ENCODE data around the gene KCTD16.

KCTD16 gene

DNA sequence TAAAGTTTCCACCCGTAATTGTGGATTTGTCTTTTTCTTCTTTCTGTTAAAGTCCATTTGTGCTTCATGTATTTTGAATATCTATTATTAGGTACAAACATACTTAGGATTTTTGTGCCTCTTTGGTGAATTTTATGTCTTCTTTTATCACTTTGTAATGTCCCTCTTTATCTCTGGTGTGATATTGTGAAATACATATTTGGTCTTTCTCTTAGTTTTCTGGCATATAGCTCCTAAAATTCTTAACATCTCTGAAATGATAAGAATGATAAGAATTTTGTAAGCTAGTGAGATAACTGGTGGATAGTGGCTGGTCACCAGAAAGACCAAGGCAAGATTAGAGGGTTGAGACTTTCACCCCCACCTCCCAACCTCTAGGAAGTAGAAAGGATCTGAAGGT, 111.1 kb downstream of the KCTD16 start:
- no peaks in the 10 kb centered on the region for H3K4me1 Mint-ChIP-seq
- H3K36me3 Mint-ChIP-seq: no peaks in the 10 kb centered on the region
- H3K9me3 Mint-ChIP-seq: no peaks in the 10 kb centered on the region
- H3K4me3 Mint-ChIP-seq: no peak overlapping the region
- peaks cover 13% of the 10 kb centered on the region for H3K27me3 Mint-ChIP-seq
- no peak overlapping the region for H3K27ac Mint-ChIP-seq

DNA sequence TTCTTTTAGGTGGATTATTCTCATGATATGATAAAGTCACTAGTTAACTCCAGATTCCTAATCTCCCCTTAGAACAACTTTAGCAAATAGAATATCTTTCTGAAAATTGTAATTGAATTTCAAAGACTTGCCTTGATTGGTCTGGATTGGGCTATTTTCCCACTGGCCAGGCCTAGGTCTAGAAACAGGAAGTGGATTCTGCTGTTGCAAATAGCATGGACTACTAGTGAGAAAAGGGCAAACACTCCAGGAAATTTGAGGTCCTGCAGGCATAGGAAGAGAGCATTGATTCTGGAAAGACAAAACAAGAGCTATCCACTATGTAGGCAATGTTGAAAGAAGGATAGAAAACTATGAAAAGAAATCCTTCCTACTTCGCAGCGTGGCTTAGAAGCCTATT, 113.4 kb downstream of the KCTD16 start:
- Mint-ChIP-seq H3K36me3 (no peaks in the 10 kb centered on the region), H3K27me3 (peaks cover 13% of the 10 kb centered on the region), H3K9me3 (no peaks in the 10 kb centered on the region), H3K4me3 (no peak overlapping the region), H3K4me1 (no peaks in the 10 kb centered on the region), H3K27ac (no peak overlapping the region)

DNA sequence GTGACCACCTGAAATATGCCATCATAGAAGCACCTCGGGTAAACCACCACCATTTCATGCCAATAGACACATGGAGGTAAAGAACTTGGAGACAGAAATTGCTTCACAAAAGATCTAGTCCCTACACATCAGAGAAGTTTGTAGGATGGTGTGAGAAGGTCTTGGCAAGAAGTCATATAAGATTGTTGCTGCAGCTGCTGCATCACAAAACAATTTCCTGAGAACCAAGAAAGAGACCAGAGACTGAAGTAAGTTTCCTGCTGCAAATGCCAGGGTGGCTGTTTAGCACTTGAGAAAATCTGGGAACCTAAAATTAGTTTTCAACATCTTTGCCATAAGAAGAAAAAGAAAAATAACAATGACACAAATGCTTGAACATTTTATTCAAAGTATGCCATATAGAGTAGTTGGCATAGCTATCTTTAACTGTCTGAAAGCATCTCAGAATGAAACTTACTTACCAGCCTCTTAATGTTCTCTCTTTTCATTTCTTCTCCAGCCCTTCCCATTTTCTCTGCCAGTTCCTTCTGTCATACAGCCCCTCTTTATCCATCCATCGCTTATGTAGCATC, 114.3 kb downstream of the KCTD16 start:
- no peaks in the 10 kb centered on the region for H3K36me3 Mint-ChIP-seq
- H3K9me3 Mint-ChIP-seq: no peaks in the 10 kb centered on the region
- H3K4me3 Mint-ChIP-seq: no peak overlapping the region
- H3K27me3 Mint-ChIP-seq: peaks cover 11% of the 10 kb centered on the region
- no peak overlapping the region for H3K27ac Mint-ChIP-seq
- H3K4me1 Mint-ChIP-seq: no peaks in the 10 kb centered on the region

DNA sequence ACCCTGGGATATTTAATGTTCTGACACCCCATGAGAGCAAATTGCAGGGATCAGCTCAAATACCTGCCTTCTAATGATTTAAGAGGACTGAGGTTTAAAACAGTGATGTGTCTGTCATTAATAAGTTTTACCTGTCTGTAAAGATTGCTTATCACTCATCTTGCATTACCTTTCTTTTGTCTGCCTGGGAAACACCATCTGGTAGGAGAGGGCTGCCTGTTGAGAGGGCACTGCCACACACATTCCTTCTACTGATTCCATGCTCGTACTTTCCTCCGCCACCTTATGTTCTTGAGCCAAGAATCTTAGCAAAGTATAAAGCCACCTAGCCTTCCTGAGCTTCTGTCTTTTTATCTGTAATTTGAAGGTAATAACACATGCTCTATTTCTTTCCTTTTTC, 118.6 kb downstream of the KCTD16 start:
- H3K27me3 Mint-ChIP-seq: peaks cover 8% of the 10 kb centered on the region
- no peak overlapping the region for H3K27ac Mint-ChIP-seq
- no peaks in the 10 kb centered on the region for H3K4me1 Mint-ChIP-seq
- H3K4me3 Mint-ChIP-seq: no peak overlapping the region
- H3K9me3 Mint-ChIP-seq: no peaks in the 10 kb centered on the region
- no peaks in the 10 kb centered on the region for H3K36me3 Mint-ChIP-seq

DNA sequence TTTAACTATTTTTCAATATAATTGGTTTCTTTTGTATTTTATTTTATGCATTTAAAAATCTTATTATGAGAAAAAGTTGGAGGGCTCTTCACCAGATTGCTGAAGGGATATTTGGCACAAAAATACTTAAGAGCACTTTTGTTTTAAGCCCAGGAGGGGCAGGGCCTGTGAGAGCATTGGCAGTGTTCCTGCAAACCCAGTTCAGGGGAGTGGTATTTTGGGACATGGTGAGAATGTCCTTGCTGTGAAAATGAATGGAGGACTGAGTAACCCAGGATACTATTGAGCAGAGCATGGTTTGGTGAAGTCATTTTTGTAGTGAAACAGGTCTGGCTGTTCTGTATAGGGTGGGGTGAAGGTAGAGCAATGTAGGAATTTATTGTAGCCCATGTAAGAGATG, 121.4 kb downstream of the KCTD16 start:
- peaks cover 7% of the 10 kb centered on the region for H3K27me3 Mint-ChIP-seq

DNA sequence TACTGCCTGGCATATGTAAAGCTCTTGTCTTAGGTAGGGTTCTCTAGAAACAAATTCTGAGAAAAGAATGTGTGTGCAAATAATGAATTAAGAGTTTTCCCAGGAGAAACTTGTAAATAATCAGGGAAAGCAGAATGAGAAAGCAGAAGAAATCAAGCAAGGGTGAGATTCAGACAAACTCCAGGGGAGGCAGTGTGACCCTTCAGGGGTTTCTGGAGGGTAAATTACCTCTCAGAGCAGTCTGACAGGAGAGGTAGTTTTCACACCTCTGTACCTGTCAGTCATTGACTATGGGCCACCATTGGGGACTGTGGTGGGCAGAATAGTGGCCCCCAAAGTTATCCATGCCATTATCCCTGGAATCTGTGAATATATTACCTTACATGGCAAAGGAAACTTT, 124.6 kb downstream of the KCTD16 start:
- H3K4me1 Mint-ChIP-seq: no peaks in the 10 kb centered on the region
- no peaks in the 10 kb centered on the region for H3K36me3 Mint-ChIP-seq
- H3K9me3 Mint-ChIP-seq: no peaks in the 10 kb centered on the region
- no peak overlapping the region for H3K4me3 Mint-ChIP-seq
- peaks cover 7% of the 10 kb centered on the region for H3K27me3 Mint-ChIP-seq
- no peak overlapping the region for H3K27ac Mint-ChIP-seq

More for the DNA sequence above, 121.4 kb downstream of the KCTD16 start:
- H3K9me3 Mint-ChIP-seq: no peaks in the 10 kb centered on the region
- H3K4me3 Mint-ChIP-seq: no peak overlapping the region
- no peak overlapping the region for H3K27ac Mint-ChIP-seq
- no peaks in the 10 kb centered on the region for H3K4me1 Mint-ChIP-seq
- no peaks in the 10 kb centered on the region for H3K36me3 Mint-ChIP-seq

DNA sequence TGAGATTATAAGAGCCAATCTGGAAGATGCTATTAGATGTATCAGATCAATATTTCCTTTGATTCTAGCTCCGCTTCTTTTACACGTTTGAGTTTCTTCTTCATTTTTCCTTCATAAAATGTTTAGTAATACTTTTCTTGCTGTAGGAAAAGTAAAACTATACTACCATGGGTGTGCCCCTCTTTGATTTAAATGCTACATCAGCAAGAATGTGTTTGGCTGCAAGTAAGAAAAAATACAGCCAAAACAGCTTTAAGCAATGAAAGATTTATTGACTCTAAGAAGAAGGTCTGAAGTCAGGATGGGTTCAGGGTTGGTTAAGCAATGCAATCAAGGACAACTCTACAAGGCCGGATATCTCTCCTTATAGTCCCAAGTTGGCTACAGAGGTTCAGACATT, 126.4 kb downstream of the KCTD16 start:
- no peaks in the 10 kb centered on the region for H3K9me3 Mint-ChIP-seq
- H3K4me3 Mint-ChIP-seq: no peak overlapping the region
- H3K27me3 Mint-ChIP-seq: peaks cover 7% of the 10 kb centered on the region
- no peaks in the 10 kb centered on the region for H3K36me3 Mint-ChIP-seq
- no peak overlapping the region for H3K27ac Mint-ChIP-seq
- no peaks in the 10 kb centered on the region for H3K4me1 Mint-ChIP-seq

DNA sequence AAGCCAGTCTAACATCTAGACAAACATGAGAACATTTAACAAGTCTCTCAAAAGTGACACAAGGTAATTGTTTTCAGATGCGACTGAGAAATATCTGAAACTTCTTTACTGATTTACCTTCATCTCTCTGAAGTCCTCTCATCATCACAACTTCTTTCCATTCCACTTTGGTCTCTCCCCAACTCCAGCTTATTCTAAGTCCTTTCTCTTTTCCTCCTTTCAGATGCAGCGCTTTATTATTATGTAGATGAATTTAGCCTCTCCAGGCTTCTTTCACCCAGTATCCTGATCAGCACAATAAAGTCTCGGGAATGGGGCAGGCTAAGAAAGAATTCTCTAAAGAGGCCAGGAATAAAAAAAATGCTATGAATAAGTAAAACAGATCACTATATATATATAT, 128.0 kb downstream of the KCTD16 start:
- H3K4me3 Mint-ChIP-seq: no peak overlapping the region
- no peaks in the 10 kb centered on the region for H3K4me1 Mint-ChIP-seq
- H3K27me3 Mint-ChIP-seq: peaks cover 1% of the 10 kb centered on the region

DNA sequence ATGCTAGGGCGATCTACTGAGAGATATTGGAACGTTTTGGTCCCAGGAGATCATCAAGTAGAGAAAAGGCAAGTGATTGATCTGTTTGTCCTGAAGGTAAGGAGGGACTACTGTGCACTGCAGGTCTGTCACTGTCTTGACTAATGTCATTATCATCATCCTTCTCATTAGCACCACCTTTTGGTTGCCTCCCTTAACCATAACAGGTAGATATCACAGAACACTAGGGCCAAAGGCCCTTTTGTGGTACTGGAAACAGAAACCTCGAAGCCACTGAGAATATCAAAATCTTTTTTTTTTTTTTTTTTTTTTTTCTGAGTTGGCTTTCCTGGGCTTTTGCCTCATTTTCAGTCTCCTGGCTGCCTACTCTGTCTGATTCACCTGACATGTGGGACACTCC, 134.0 kb downstream of the KCTD16 start:
- peaks cover 6% of the 10 kb centered on the region for H3K27me3 Mint-ChIP-seq
- no peaks in the 10 kb centered on the region for H3K4me1 Mint-ChIP-seq
- H3K4me3 Mint-ChIP-seq: no peak overlapping the region
- no peaks in the 10 kb centered on the region for H3K9me3 Mint-ChIP-seq
- no peak overlapping the region for H3K27ac Mint-ChIP-seq
- H3K36me3 Mint-ChIP-seq: no peaks in the 10 kb centered on the region

More for the DNA sequence above, 128.0 kb downstream of the KCTD16 start:
- no peaks in the 10 kb centered on the region for H3K9me3 Mint-ChIP-seq
- H3K36me3 Mint-ChIP-seq: no peaks in the 10 kb centered on the region
- no peak overlapping the region for H3K27ac Mint-ChIP-seq

DNA sequence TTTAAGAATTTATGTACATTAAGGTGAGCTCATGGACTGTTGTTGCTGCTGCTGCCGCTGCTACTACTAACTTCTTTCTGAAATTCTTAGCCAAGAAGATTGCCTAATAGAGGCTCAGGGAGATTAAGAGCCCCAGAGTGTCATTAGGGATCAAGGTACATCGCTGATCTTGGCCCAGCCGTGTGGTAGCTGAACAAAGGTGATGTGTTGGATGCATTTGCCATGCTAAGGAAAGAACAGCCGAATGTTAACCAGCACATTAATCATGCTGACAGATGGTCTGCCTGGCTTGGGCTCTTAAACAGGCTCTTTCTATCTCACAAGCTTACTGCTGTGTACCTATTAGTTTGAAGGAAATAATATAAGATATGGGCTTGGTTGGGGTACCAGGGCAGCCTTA, 137.1 kb downstream of the KCTD16 start:
- H3K27me3 Mint-ChIP-seq: peaks cover 7% of the 10 kb centered on the region
- H3K27ac Mint-ChIP-seq: no peak overlapping the region
- no peaks in the 10 kb centered on the region for H3K36me3 Mint-ChIP-seq
- no peak overlapping the region for H3K4me3 Mint-ChIP-seq
- H3K9me3 Mint-ChIP-seq: no peaks in the 10 kb centered on the region
- no peaks in the 10 kb centered on the region for H3K4me1 Mint-ChIP-seq

DNA sequence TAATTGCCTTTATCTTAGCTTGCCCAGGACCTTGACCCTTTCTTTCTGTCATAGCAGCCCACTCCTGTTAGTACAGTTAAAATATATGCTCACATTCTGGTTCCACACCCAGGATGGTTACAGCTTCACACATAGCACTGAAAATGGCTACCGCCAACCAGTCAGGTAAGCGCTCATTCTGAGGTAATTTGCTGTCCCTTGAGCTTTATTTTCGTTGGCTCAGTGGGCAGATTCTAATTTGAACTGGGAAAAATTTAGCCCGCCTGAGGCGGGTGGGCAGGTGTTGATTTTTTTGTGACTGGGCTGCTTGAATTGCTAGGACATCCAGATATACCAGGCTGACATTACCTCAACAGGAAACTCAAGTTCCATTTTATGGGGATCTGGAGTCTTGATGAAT, 137.5 kb downstream of the KCTD16 start:
- no peaks in the 10 kb centered on the region for H3K9me3 Mint-ChIP-seq
- H3K27me3 Mint-ChIP-seq: peaks cover 7% of the 10 kb centered on the region
- no peak overlapping the region for H3K27ac Mint-ChIP-seq
- H3K4me3 Mint-ChIP-seq: no peak overlapping the region
- no peaks in the 10 kb centered on the region for H3K4me1 Mint-ChIP-seq
- no peaks in the 10 kb centered on the region for H3K36me3 Mint-ChIP-seq

DNA sequence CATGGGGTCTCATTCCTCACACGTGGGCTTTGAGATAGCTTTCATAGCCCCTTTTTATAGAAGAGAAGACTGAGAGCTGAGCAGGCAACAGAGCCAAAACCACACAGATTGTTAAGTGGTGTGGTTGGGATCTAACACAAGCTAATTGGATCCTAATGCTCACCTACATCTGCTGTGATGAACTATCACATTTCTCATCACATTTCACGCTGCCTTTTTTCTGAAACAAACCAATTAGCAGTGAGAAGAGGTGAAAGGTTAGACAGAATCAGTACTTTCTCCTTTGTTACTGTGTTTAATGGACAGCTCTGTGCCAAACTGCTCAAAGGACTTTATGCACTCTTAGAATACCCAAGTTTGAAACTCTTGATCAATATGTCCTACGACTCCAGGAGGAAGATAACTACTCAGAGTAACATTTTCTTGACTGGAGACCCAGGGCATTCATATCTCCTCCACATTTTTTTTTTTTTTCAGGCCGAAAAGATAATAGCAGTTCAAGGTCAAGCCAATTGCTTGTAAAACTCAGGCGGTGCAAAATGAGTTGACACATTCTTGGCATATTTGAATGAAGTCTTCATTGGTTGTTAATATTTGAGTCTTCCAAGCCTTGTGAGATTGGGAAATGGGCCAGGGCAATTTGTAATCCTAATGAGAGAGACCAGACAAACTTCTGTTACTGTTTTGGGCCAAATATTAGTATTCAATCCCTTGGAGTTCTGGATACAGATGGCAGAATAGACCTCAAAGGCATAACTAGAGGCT, 138.4 kb downstream of the KCTD16 start:
- Mint-ChIP-seq H3K9me3 (no peaks in the 10 kb centered on the region), H3K27ac (no peak overlapping the region), H3K4me1 (no peaks in the 10 kb centered on the region), H3K36me3 (no peaks in the 10 kb centered on the region), H3K27me3 (peaks cover 7% of the 10 kb centered on the region), H3K4me3 (no peak overlapping the region)

DNA sequence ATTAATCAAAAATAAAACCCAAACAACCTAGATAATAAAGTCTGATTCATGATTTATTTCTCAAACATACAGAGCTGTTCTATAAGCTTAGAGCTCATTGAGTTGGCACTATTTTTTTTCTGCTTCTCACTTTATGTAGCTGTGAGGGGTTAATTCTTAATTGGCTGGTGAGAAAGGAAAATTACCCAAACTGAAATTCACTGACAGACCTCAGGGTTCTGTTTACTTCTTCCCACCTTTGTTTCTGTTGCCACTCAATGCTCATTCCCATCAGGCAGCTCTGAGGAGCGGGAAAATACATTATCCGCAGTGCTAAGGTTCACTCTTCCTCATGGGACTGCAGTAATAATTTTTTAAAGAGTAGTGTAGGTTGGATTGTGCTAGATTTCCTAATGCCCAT, 139.9 kb downstream of the KCTD16 start:
- H3K4me1 Mint-ChIP-seq: no peaks in the 10 kb centered on the region
- H3K9me3 Mint-ChIP-seq: no peaks in the 10 kb centered on the region
- no peak overlapping the region for H3K4me3 Mint-ChIP-seq
- H3K27me3 Mint-ChIP-seq: peaks cover 5% of the 10 kb centered on the region
- no peak overlapping the region for H3K27ac Mint-ChIP-seq
- H3K36me3 Mint-ChIP-seq: no peaks in the 10 kb centered on the region

DNA sequence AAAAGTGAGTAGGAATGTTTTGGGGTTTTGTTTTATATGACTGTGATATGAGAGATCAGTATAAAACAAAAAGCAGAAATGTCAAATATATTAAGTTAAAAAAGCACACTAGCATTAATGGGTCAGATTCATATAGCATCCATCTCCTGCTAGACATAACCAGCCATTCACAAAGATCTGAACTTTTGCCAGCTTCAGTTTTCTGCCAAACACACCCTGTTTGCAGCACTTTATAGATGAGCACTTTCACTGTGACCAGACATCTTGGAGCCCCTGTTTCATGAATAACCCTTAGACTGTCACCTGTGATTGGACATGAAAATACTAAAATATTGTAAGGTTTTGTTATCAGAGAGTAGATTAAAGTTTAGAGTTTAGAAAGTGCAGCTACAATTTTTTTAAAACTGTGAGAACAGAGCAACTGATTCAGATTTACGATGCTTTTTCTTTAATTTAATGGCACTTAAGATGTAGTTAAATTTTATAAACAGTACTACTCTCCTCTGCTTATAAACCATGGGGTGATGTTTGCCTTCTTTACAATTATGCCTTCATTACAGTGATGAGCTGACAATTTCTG, 142.6 kb downstream of the KCTD16 start:
- no peaks in the 10 kb centered on the region for H3K36me3 Mint-ChIP-seq
- no peak overlapping the region for H3K4me3 Mint-ChIP-seq
- H3K27ac Mint-ChIP-seq: no peak overlapping the region
- H3K27me3 Mint-ChIP-seq: peaks cover 1% of the 10 kb centered on the region
- no peaks in the 10 kb centered on the region for H3K4me1 Mint-ChIP-seq
- no peaks in the 10 kb centered on the region for H3K9me3 Mint-ChIP-seq

DNA sequence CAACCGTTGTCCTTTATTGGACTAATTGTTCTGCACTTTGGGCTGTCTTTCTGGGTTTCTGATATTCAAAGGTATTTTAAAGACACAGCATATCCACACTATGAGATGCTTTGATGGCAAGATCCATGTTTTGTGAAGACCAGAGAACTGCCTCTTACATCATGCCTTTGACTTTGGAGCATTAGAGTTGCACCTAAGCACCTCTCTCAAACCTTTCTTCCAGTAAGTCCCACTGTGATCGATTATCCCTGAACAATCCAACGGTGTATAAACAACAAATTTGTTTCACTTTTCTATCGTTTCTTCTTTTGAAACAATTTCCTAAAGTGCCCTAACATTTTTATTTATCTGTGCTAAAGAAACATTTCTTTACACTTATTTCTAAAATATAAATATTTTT, 144.4 kb downstream of the KCTD16 start:
- H3K9me3 Mint-ChIP-seq: no peaks in the 10 kb centered on the region
- no peak overlapping the region for H3K27ac Mint-ChIP-seq
- no peaks in the 10 kb centered on the region for H3K36me3 Mint-ChIP-seq

DNA sequence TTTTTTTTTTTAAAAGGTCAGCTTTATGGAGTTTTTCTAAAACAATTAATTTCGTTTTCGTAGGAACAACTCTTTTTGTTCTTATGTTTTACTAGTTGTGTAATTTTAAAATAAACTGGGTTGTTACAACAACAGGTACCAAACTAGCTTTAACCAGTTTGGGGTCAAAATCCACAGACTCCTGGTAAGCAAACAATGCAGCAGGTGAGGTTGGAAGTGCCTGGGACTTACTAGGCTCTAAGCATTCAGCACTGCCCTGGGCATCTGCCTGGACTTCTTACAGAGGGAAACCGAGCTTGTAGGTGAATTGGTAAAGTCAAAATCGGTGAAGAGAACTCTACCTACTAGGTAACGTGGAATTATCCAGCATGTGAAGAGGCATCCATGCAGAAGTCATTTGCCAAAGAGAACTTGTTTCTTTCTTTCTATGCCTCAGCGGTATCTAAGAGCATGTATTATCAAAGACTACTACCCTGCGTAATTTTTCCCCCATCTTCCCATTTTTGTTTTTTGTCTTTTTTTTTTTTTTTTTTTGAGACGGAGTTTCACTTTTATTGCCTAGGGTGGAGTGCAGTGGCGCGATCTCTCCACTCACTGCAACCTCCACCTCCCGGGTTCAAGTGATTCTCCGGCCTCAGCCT, 145.4 kb downstream of the KCTD16 start:
- Mint-ChIP-seq H3K36me3 (no peaks in the 10 kb centered on the region), H3K27ac (no peak overlapping the region), H3K9me3 (no peaks in the 10 kb centered on the region), H3K27me3 (peaks cover 1% of the 10 kb centered on the region), H3K4me1 (no peaks in the 10 kb centered on the region), H3K4me3 (no peak overlapping the region)

More for the DNA sequence above, 144.4 kb downstream of the KCTD16 start:
- H3K4me3 Mint-ChIP-seq: no peak overlapping the region
- H3K4me1 Mint-ChIP-seq: no peaks in the 10 kb centered on the region
- peaks cover 1% of the 10 kb centered on the region for H3K27me3 Mint-ChIP-seq
